T-helper 9 cell (primary cell): Measurements from ENCODE around the gene TFDP1.

ENCODE experiments used
- DNase-seq: peaks from one replicate; pipeline ENCODE4 v3.0.0-alpha.2; 2020

The TFDP1 gene

GRCh38 chr13:113599391-113599790 is 14.8 kb downstream of the TFDP1 start:
- DNase-seq: no peak

GRCh38 chr13:113601166-113602070 is 16.9 kb downstream of the TFDP1 start:
- DNase-seq: no peak

- no peak for DNase-seq
Measured at GRCh38 chr13:113602291-113602988, 17.9 kb downstream of the TFDP1 start.

- DNase-seq: no peak
Measured at GRCh38 chr13:113603116-113603710, 18.7 kb downstream of the TFDP1 start.

- DNase-seq: no peak
Measured at GRCh38 chr13:113604186-113604585, 19.6 kb downstream of the TFDP1 start.

GRCh38 chr13:113605461-113605860 is 20.9 kb downstream of the TFDP1 start:
- no peak for DNase-seq

GRCh38 chr13:113605866-113606438 is 21.4 kb downstream of the TFDP1 start:
- DNase-seq: no peak

GRCh38 chr13:113607056-113607888 is 22.7 kb downstream of the TFDP1 start:
- DNase-seq: no peak

GRCh38 chr13:113607889-113608635 is 23.5 kb downstream of the TFDP1 start:
- no peak for DNase-seq

- no peak for DNase-seq
Measured at GRCh38 chr13:113608967-113609533, 24.5 kb downstream of the TFDP1 start.

GRCh38 chr13:113609616-113610015 is 25.1 kb downstream of the TFDP1 start:
- DNase-seq: no peak

GRCh38 chr13:113610266-113610665 is 25.7 kb downstream of the TFDP1 start:
- DNase-seq: no peak

GRCh38 chr13:113611996-113612395 is 27.4 kb downstream of the TFDP1 start:
- no peak for DNase-seq

- DNase-seq: no peak
Measured at GRCh38 chr13:113612607-113613006, 28.1 kb downstream of the TFDP1 start.

GRCh38 chr13:113613789-113614379 is 29.3 kb downstream of the TFDP1 start:
- DNase-seq: no peak

GRCh38 chr13:113616281-113616906 is 31.8 kb downstream of the TFDP1 start:
- DNase-seq: no peak

GRCh38 chr13:113616991-113617749 is 32.6 kb downstream of the TFDP1 start:
- no peak for DNase-seq

- DNase-seq: no peak
Measured at GRCh38 chr13:113617961-113618360, 33.4 kb downstream of the TFDP1 start.

GRCh38 chr13:113618455-113618854 is 33.9 kb downstream of the TFDP1 start:
- no peak for DNase-seq
